HCT116 (cell line): ENCODE results near the gene TRMT10B. TPM values are rescaled to one million over a fixed set of nuclear protein-coding genes. Genes with fewer than 3 reads are reported as not detected.
"Not testable (repeated sequence)": the region's sequence is repeated elsewhere in the genome, so short reads cannot be mapped to it uniquely, and the experiment has no call there.

Experiments
- ATAC-seq: fragments of 200-7000 bp; cut with Tn5 transposase; 2 replicates; pipeline ENCODE4 v1.9.1; 2020; ENCODE audit warnings: mild to moderate bottlenecking, moderate library complexity
- BruUV-seq: library from RNA; stranded (reverse); fragments of 400-500 nt; replicated peaks from 2 replicates; lab custom pipeline; 2021; lab: Mats Ljungman, UMichigan
- CTCF ChIA-PET: fragments of 300-600 bp; sonication (Branson Sonifier 250); formaldehyde crosslinking; loops from one replicate; lab custom pipeline; 2021; ENCODE audit warnings: antibody characterized with exemption; lab: Charles Lee
- POLR2A ChIA-PET: fragments of 300-600, 350-600 bp; sonication (Branson Sonifier 250); formaldehyde crosslinking; loops from one replicate; lab custom pipeline; 2021; ENCODE audit warnings: antibody characterized with exemption; lab: Charles Lee
- RAD21 ChIA-PET, 2 experiments: fragments of 300-600 bp; sonication (Branson Sonifier 250); formaldehyde crosslinking; loops; one replicate each; lab custom pipeline; 2023; ENCODE audit warnings: low total read pairs in 2 of 2; ENCODE audit not compliant: uncharacterized antibody in 2 of 2, unreplicated experiment in 2 of 2, low non-redundant PET in 1 of 2; lab: Charles Lee
- DNase-seq: peaks from one replicate; pipeline ENCODE4 v3.0.0-alpha.2; 2010; ENCODE audit warnings: low read depth, low spot score
- H2AFZ ChIP-seq: fragments of 200-600 bp; shearing (Covaris generic), sonication (generic); 2 replicates; pipeline ENCODE4 v1.6.1; 2017; ENCODE audit warnings: low read depth, mixed run types, mixed read lengths, antibody characterized with exemption, low read length; ENCODE audit not compliant: poor library complexity, severe bottlenecking
- H3K27ac ChIP-seq: 2 replicates; pipeline ENCODE4 v1.5.1; 2012; ENCODE audit warnings: low read depth, low read length
- H3K27me3 ChIP-seq: fragments of 200-600 bp; sonication (generic); 2 replicates; pipeline ENCODE4 v1.6.1; 2016; ENCODE audit warnings: mixed run types, low read length, mixed read lengths; ENCODE audit not compliant: insufficient read depth
- H3K36me3 ChIP-seq, 2 experiments: fragments of 200-500 bp in 1 of 2; fragments of 200-600 bp in 1 of 2; sonication (Bioruptor generic) in 1 of 2; sonication (generic) in 1 of 2; 2 replicates each; pipeline versions ENCODE4 v1.5.1 to v1.6.1; 2014 to 2016; ENCODE audit warnings: low read length in 2 of 2, inconsistent platforms in 1 of 2, mixed read lengths in 1 of 2, mixed run types in 1 of 2; ENCODE audit not compliant: insufficient read depth in 2 of 2, control insufficient read depth in 1 of 2
- H3K4me1 ChIP-seq, 2 experiments: fragments of 200-600 bp in 1 of 2; sonication (generic) in 1 of 2; 2 replicates each; pipeline versions ENCODE4 v1.5.1 to v1.6.1; 2012 to 2017; ENCODE audit warnings: low read length in 2 of 2, inconsistent platforms in 1 of 2, mild to moderate bottlenecking in 1 of 2, mixed read lengths in 1 of 2, mixed run types in 1 of 2, moderate library complexity in 1 of 2; ENCODE audit not compliant: insufficient read depth in 2 of 2, control insufficient read depth in 1 of 2
- H3K4me2 ChIP-seq: fragments of 200-600 bp; sonication (generic); 2 replicates; pipeline ENCODE4 v1.6.1; 2017; ENCODE audit warnings: mixed run types, low read length, mixed read lengths
- H3K4me3 ChIP-seq, 2 experiments: fragments of 200-600 bp in 1 of 2; sonication (generic) in 1 of 2; replicated peaks in 1 of 2; 2 replicates each; pipeline ENCODE4 v1.5.1; 2011 to 2016; ENCODE audit warnings: low read length in 2 of 2, control low read depth in 1 of 2, low read depth in 1 of 2, mild to moderate bottlenecking in 1 of 2, mixed read lengths in 1 of 2, mixed run types in 1 of 2
- H3K79me2 ChIP-seq: fragments of 200-600 bp; sonication (generic); 2 replicates; pipeline ENCODE4 v1.6.1; 2017; ENCODE audit warnings: mild to moderate bottlenecking, mixed run types, low read length, moderate library complexity, mixed read lengths; ENCODE audit not compliant: insufficient read depth
- H3K9ac ChIP-seq: fragments of 200-600 bp; sonication (generic); 2 replicates; pipeline ENCODE4 v1.6.1; 2016; ENCODE audit warnings: low read length, mixed read lengths
- H3K9me2 ChIP-seq: fragments of 200-600 bp; sonication (generic), shearing (Covaris generic); 2 replicates; pipeline ENCODE4 v1.6.1; 2017; ENCODE audit warnings: mixed run types, mild to moderate bottlenecking, moderate library complexity; ENCODE audit not compliant: insufficient read depth
- H3K9me3 ChIP-seq, 2 experiments: fragments of 200-500 bp in 1 of 2; fragments of 200-600 bp in 1 of 2; sonication (Bioruptor generic) in 1 of 2; sonication (generic) in 1 of 2; 2 replicates each; pipeline ENCODE4 v1.6.1; 2014 to 2017; ENCODE audit warnings: low read length in 2 of 2, mixed read lengths in 2 of 2, inconsistent platforms in 1 of 2, low read depth in 1 of 2, mild to moderate bottlenecking in 1 of 2, mixed run types in 1 of 2, moderate library complexity in 1 of 2; ENCODE audit not compliant: control insufficient read depth in 1 of 2, insufficient read depth in 1 of 2
- H4K20me1 ChIP-seq: fragments of 200-600 bp; sonication (generic), shearing (Covaris generic); 2 replicates; pipeline ENCODE4 v1.6.1; 2017; ENCODE audit warnings: mixed run types, mild to moderate bottlenecking, moderate library complexity; ENCODE audit not compliant: insufficient read depth
- EGR1 ChIP-seq: IDR thresholded peaks from 2 replicates; pipeline ENCODE4 v1.6.1; 2012; ENCODE audit warnings: low read depth
- EZH2 ChIP-seq: fragments of 200-600 bp; sonication (generic); IDR thresholded peaks from 2 replicates; pipeline ENCODE4 v1.6.1; 2017; ENCODE audit warnings: antibody characterized with exemption, mixed run types
- EZH2phosphoT487 ChIP-seq: fragments of 200-600 bp; IDR thresholded peaks from 2 replicates; pipeline ENCODE4 v1.6.1; 2018; ENCODE audit warnings: antibody characterized with exemption, borderline replicate concordance
- REST ChIP-seq: IDR thresholded peaks from 2 replicates; pipeline ENCODE4 v1.6.1; 2012; ENCODE audit warnings: low read depth
- SIN3A ChIP-seq: IDR thresholded peaks from 2 replicates; pipeline ENCODE4 v1.6.1; 2012; ENCODE audit warnings: low read depth
- TCF7L2 ChIP-seq: IDR thresholded peaks from 2 replicates; pipeline ENCODE4 v1.7.0; 2011; ENCODE audit warnings: borderline replicate concordance, inconsistent platforms; ENCODE audit not compliant: insufficient read depth, insufficient read length; ENCODE audit errors: extremely low read depth
- YY1 ChIP-seq: IDR thresholded peaks from 2 replicates; pipeline ENCODE4 v1.6.1; 2011; ENCODE audit warnings: low read length, low read depth, moderate library complexity, mild to moderate bottlenecking; ENCODE audit not compliant: insufficient replicate concordance; ENCODE audit errors: extremely low read depth
- ZFX ChIP-seq: fragments of 450-650 bp; IDR thresholded peaks from 2 replicates; pipeline ENCODE4 v1.6.1; 2017
- intact Hi-C: fragments of 100-400 bp; cut with micrococcal nuclease; formaldehyde crosslinking; loops from 2 replicates; pipeline ENCODE4 v1.10.0; 2022
- total RNA-seq: library from RNA; stranded (reverse); gene quantifications from one replicate; pipeline ENCODE4 v1.2.1, GENCODE V29; 2021; ENCODE audit not compliant: unreplicated experiment

TRMT10B gene
- total RNA-seq, 1 experiment from 2014 or later, result 5.5 TPM

GRCh38 chr9:37761511-37761910 is 7.9 kb downstream of the TRMT10B start (continued):
- no peak for TF ChIP-seq REST
- TF ChIP-seq EZH2, result no peak
- no peak for TF ChIP-seq TCF7L2
- TF ChIP-seq ZFX, result no peak
- TF ChIP-seq YY1, result no peak
- TF ChIP-seq SIN3A, result no peak
- TF ChIP-seq EZH2phosphoT487, result no peak
- no peak for TF ChIP-seq EGR1

GRCh38 chr9:37765263-37765662 is 11.7 kb downstream of the TRMT10B start:
- H3K9ac ChIP-seq, H3K9me2 ChIP-seq, CTCF ChIA-PET, H4K20me1 ChIP-seq, BruUV-seq, ATAC-seq, DNase-seq, H3K4me3 ChIP-seq, H3K36me3 ChIP-seq, H3K9me3 ChIP-seq, H3K27ac ChIP-seq, H3K27me3 ChIP-seq, H3K4me1 ChIP-seq, RAD21 ChIA-PET, H2AFZ ChIP-seq, H3K4me2 ChIP-seq, POLR2A ChIA-PET, H3K79me2 ChIP-seq, intact Hi-C loops: not testable (repeated sequence)
